Right lobe of liver (tissue), 6 donors: ENCODE measurements around the gene CREB3L4. TPM values are rescaled to one million over a fixed set of nuclear protein-coding genes. Genes with fewer than 3 reads are reported as not detected.
"Not testable (repeated sequence)": the region's sequence is repeated elsewhere in the genome, so short reads cannot be mapped to it uniquely, and the experiment has no call there.

ENCODE experiments used
- ATAC-seq, 4 donors: fragments of 200-7000 bp; cut with Tn5 transposase; one replicate each; pipeline ENCODE4 v1.9.1; 2020; ENCODE audit warnings: mild to moderate bottlenecking in 4 of 4, moderate library complexity in 4 of 4
- DNase-seq, 3 donors: peaks; one replicate each; pipeline ENCODE4 v3.0.0-alpha.2; 2020
- H3K27ac ChIP-seq, 3 donors: fragments of 200-600 bp; one replicate each; pipeline ENCODE4 v1.8.0; 2022
- H3K27me3 ChIP-seq, 2 donors: fragments of 200-600 bp; one replicate each; pipeline ENCODE4 v1.8.0; 2022
- H3K36me3 ChIP-seq, 4 donors: fragments of 200-600 bp; sonication (generic) in 1 of 4; one replicate each; pipeline versions ENCODE4 v1.5.1 to v1.8.0; 2017 to 2022; ENCODE audit warnings: control low read depth in 1 of 4
- H3K4me1 ChIP-seq, 4 donors: fragments of 200-600 bp; sonication (generic) in 1 of 4; one replicate each; pipeline versions ENCODE4 v1.5.1 to v1.8.0; 2017 to 2022; ENCODE audit warnings: control low read depth in 1 of 4
- H3K4me3 ChIP-seq, 3 donors: fragments of 200-600 bp; one replicate each; pipeline ENCODE4 v1.8.0; 2022
- H3K9me3 ChIP-seq, 4 donors: fragments of 200-600 bp; sonication (generic) in 1 of 4; one replicate each; pipeline versions ENCODE4 v1.5.1 to v1.8.0; 2017 to 2022; ENCODE audit warnings: control low read depth in 1 of 4
- POLR2A ChIP-seq: fragments of 450-650 bp; IDR thresholded peaks from one replicate; pipeline ENCODE4 v1.6.1; 2017; ENCODE audit warnings: antibody characterized with exemption, mild to moderate bottlenecking
- WGBS: methylation state at CpG from one replicate; pipeline ENCODE4 v1.1.6; 2018; ENCODE audit warnings: low coverage, low lambda C conversion rate; ENCODE audit not compliant: insufficient coverage; ENCODE audit errors: missing lambda C conversion rate; 5-methylcytosine and 5-hydroxymethylcytosine counted together
- intact Hi-C, 2 donors: fragments of 100-400 bp; cut with DNase I; formaldehyde crosslinking; loops; one replicate each; pipeline versions ENCODE4 v1.11.2 to v1.14.1; 2022
- total RNA-seq, 6 experiments: library from RNA; depleted of rRNA in 2 of 6; stranded (reverse); fragments of >200 nt in 2 of 6; fragmentation: NEBNext Ultra II Directional in 3 of 6; extraction: Animal tissue kit (Norgen Biotek cat#: 25700) in 3 of 6; gene quantifications; one replicate each; pipeline versions ENCODE4 v1.1.0 to v1.2.4, GENCODE V29; 2016 to 2023
- TF ChIP-seq, protein P1 (sequence below), 4 donors: fragments of 200-600 bp in 3 of 4; fragments of 450-650 bp in 1 of 4; IDR thresholded peaks; one replicate each; pipeline versions ENCODE4 v1.5.1 to v1.8.0; 2016 to 2022; ENCODE audit warnings: antibody characterized with exemption in 4 of 4, mild to moderate bottlenecking in 2 of 4
- donor health status: DM: no; HTN: yes; CAD: no.
- donor health status: DM: no; HTN: no; CAD: no.
- donor health status: DM: no; HTN: no; CAD: no.
- donor health status: DM: no; HTN: yes; CAD: no.
- donor health status: DM: no; HTN: yes; CAD: no.

The CREB3L4 gene
- total RNA-seq, 6 experiments from 2014 or later: 4.9 to 11.1 (median 8.2) TPM

DNA sequence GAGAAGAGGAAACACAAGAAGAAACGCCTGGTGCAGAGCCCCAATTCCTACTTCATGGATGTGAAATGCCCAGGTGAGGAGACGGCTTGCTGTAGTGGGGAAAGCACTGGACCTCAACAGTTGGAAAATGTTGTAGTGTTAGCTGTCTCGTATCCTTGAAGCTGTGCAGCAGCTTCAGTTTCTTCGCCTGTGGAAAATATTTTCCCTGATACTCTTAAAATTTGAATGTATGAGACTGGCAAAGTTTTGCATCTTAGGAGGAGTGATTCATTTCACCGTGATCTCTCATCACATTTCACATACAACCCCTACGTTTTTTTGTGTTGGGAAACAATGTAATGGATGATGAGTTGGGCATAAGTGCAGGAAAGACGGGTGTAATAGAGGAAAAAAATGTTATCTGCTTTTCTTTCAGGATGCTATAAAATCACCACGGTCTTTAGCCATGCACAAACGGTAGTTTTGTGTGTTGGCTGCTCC, 23.5 kb downstream of the CREB3L4 start:
- Histone ChIP-seq H3K36me3 (peaks cover 0 to 31% (median 14%) of the 10 kb centered on the region in 4 donors), H3K4me1 (peaks cover 0 to 18% (median 7%) of the 10 kb centered on the region in 4 donors), H3K4me3 (peak overlapping the region; percentile 79 to 83 (median 81)), H3K27ac (peak overlapping the region; percentile 93 to 97 (median 95)), H3K27me3 (no peaks in the 10 kb centered on the region), H3K9me3 (peaks cover 0 to 4% (median 0%) of the 10 kb centered on the region in 4 donors)
- DNase-seq (no peak), ATAC-seq (no peak)
- intact Hi-C loops: no loop called here
- WGBS: 5% methylated on average over 9 of the region's 9 CpGs
- TF ChIP-seq, protein P1, sequence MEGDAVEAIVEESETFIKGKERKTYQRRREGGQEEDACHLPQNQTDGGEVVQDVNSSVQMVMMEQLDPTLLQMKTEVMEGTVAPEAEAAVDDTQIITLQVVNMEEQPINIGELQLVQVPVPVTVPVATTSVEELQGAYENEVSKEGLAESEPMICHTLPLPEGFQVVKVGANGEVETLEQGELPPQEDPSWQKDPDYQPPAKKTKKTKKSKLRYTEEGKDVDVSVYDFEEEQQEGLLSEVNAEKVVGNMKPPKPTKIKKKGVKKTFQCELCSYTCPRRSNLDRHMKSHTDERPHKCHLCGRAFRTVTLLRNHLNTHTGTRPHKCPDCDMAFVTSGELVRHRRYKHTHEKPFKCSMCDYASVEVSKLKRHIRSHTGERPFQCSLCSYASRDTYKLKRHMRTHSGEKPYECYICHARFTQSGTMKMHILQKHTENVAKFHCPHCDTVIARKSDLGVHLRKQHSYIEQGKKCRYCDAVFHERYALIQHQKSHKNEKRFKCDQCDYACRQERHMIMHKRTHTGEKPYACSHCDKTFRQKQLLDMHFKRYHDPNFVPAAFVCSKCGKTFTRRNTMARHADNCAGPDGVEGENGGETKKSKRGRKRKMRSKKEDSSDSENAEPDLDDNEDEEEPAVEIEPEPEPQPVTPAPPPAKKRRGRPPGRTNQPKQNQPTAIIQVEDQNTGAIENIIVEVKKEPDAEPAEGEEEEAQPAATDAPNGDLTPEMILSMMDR (IDR thresholded peaks at IDR 0.05): no peak
- TF ChIP-seq POLR2A: no peak

DNA sequence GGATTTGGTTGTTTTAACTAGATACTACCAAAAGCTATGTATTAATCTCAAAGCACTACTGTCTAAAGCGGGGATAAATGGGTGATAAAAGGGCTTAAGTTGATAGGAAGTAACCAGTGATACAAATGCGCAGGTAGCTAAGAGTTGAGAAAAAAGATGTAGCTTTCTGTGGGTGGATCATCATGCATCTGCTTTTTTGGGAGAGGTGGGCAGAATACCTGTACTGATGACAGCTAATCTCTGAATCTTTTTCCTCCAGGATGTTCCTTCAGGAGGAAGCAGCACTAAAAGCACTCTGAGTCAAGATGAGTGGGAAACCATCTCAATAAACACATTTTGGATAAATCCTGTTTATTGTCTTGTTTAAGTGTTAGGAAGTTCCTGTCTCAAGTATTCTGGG, 24.1 kb downstream of the CREB3L4 start:
- WGBS: 89% methylated on average over 2 of the region's 2 CpGs
- no peak for TF ChIP-seq POLR2A
- TF ChIP-seq, protein P1 (IDR thresholded peaks at IDR 0.05): no peak
- intact Hi-C loops: no loop called here
- H3K36me3 ChIP-seq: peaks cover 0 to 31% (median 14%) of the 10 kb centered on the region in 4 donors
- H3K4me1 ChIP-seq: peaks cover 0 to 22% (median 9%) of the 10 kb centered on the region in 4 donors
- H3K27me3 ChIP-seq: no peaks in the 10 kb centered on the region
- H3K9me3 ChIP-seq: peaks cover 0 to 4% (median 0%) of the 10 kb centered on the region in 4 donors
- H3K27ac ChIP-seq: peak overlapping the region in 2 of 3 donors; percentile 93 to 95
- peak overlapping the region; percentile 79 to 83 (median 81) for H3K4me3 ChIP-seq
- DNase-seq (no peak), ATAC-seq (no peak)

DNA sequence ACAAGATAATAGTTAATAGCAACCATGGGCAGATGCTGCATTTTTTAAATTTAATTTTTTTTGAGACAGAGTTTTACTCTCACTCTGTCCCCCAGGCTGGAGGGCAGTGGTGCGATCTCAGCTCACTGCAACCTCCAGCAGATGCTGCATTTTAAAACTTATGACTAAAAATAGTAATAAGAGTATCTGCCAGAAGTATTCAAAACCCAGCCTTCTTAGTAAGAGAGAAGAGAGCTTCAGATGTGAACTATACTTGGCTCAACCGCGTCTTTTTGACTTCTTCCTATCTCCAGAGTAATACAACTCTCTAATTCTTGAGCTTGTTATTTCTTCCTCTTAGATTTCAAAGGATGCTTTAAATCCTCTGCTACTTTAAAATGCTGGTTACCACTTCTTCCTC, 27.5 kb downstream of the CREB3L4 start:
- DNase-seq (no peak), ATAC-seq (no peak)
- peaks cover 0 to 4% (median 0%) of the 10 kb centered on the region in 4 donors for H3K9me3 ChIP-seq
- peaks cover 0 to 19% (median 9%) of the 10 kb centered on the region in 4 donors for H3K4me1 ChIP-seq
- H3K36me3 ChIP-seq: peaks cover 0 to 31% (median 14%) of the 10 kb centered on the region in 4 donors
- no peaks in the 10 kb centered on the region for H3K27me3 ChIP-seq
- H3K4me3 ChIP-seq: no peak overlapping the region
- intact Hi-C loops: no loop called here
- H3K27ac ChIP-seq: no peak overlapping the region
- WGBS: 83% methylated on average over 3 of the region's 3 CpGs
- TF ChIP-seq POLR2A: no peak
- TF ChIP-seq, protein P1 (IDR thresholded peaks at IDR 0.05): no peak

DNA sequence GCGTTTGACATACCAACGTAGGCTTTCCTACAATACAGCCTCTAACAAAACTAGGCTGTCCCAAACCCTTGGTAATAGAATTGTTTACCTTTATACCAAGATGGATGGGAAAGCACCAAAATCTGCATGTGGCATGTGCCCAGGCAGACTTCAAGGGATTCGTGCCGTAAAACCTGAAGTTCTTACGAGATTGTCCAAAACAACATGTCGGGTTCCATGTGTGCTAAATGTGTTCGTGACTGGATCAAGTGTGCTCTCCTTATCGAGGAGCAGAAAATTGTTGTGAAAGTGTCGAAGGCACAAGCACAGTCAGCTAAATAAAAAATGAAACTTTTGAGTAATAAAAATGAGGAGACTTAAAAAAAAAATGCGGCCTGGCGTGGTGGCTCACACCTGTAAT, 27.9 kb downstream of the CREB3L4 start:
- Histone ChIP-seq H3K4me3 (no peak overlapping the region), H3K4me1 (peaks cover 0 to 18% (median 9%) of the 10 kb centered on the region in 4 donors), H3K36me3 (peaks cover 0 to 31% (median 14%) of the 10 kb centered on the region in 4 donors), H3K9me3 (peaks cover 0 to 4% (median 0%) of the 10 kb centered on the region in 4 donors), H3K27ac (peak overlapping the region; percentile 5 to 76 (median 66)), H3K27me3 (no peaks in the 10 kb centered on the region)
- 99% methylated on average over 10 of the region's 11 CpGs for WGBS
- DNase-seq (no peak), ATAC-seq (no peak)
- TF ChIP-seq, protein P1 (IDR thresholded peaks at IDR 0.05): no peak
- no peak for TF ChIP-seq POLR2A
- intact Hi-C loops: no loop called here

DNA sequence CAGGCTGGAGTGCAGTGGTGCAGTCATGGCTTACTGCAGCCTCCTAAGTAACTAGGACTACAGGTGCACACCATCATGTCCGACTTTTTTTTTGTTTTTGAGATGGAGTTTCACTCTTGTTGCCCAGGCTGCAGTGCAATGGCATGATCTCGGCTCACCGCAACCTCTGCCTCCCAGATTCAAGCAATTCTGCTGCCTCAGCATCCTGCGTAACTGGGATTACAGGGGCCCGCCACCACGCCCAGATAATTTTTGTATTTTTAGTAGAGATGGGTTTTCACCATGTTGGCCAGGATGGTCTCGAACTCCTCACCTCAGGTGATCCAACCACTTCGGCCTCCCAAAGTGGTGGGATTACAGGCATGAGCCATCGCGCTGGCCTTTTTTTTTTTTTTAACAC, 29.2 kb downstream of the CREB3L4 start:
- H3K4me3 ChIP-seq, H3K27me3 ChIP-seq, DNase-seq, intact Hi-C loops, H3K9me3 ChIP-seq, ATAC-seq: not testable (repeated sequence)
- Histone ChIP-seq H3K4me1 (peaks cover 0 to 12% (median 5%) of the 10 kb centered on the region in 4 donors), H3K27ac (peak overlapping the region in 1 of 3 donors; percentile 76), H3K36me3 (peaks cover 0 to 28% (median 13%) of the 10 kb centered on the region in 4 donors)
- 87% methylated on average over 4 of the region's 10 CpGs for WGBS
